Measurements from ENCODE around the gene DAPL1.

Gene DAPL1

GRCh38 chr2:158829167-158829566 is 34.0 kb downstream of the DAPL1 start:
- H2BK15ac ChIP-seq (ENCODE audit: low read depth, poor library complexity, severe bottlenecking), result no peak overlapping the region
- H2BK12ac ChIP-seq (ENCODE audit: low read length in 2 of 2), result no peak overlapping the region
- no peak overlapping the region for H3K4me2 ChIP-seq (ENCODE audit: low read length, poor library complexity, severe bottlenecking)
- no peaks in the 10 kb centered on the region for H3K9me3 ChIP-seq (ENCODE audit: control insufficient read depth, low read length)
- no peak overlapping the region for H2BK120ac ChIP-seq (ENCODE audit: low read depth, low read length)
- no peak overlapping the region for H4K91ac ChIP-seq (ENCODE audit: low read length)
- peak overlapping the region; percentile 14 for H2AFZ ChIP-seq (ENCODE audit: low read depth, low read length)
- no peak overlapping the region for H2BK5ac ChIP-seq (ENCODE audit: low read depth, low read length, poor library complexity, severe bottlenecking)
- no peaks in the 10 kb centered on the region for H3K36me3 ChIP-seq (ENCODE audit: control insufficient read depth in 1 of 2, insufficient read depth in 2 of 2, low read depth in 1 of 2, low read length in 2 of 2)
- H3K27me3 ChIP-seq (ENCODE audit: control insufficient read depth in 1 of 2, insufficient read depth in 1 of 2, low read length in 2 of 2), result no peaks in the 10 kb centered on the region
- H3K9ac ChIP-seq (ENCODE audit: low read length), result no peak overlapping the region
- DNase-seq, result no peak
- H2AK5ac ChIP-seq (ENCODE audit: low read length, severe bottlenecking), result no peak overlapping the region
- H4K8ac ChIP-seq (ENCODE audit: low read length), result no peak overlapping the region
- no peak overlapping the region for H3K23ac ChIP-seq (ENCODE audit: low read length in 2 of 2)
- peak overlapping the region in 1 of 2 experiments; percentile 20 for H3K14ac ChIP-seq (ENCODE audit: low read length in 2 of 2)
- H3K4ac ChIP-seq (ENCODE audit: low read depth in 1 of 2, low read length in 2 of 2), result no peak overlapping the region
- no peaks in the 10 kb centered on the region for H3K79me1 ChIP-seq (replicated peaks; ENCODE audit: low read length, poor library complexity, severe bottlenecking)
- peak overlapping the region; percentile 66 for H3K27ac ChIP-seq (ENCODE audit: low read length, poor library complexity, severe bottlenecking)
- H3K4me3 ChIP-seq (ENCODE audit: insufficient read depth in 1 of 2, low read depth in 1 of 2, low read length in 2 of 2), result no peak overlapping the region
- H3K18ac ChIP-seq (ENCODE audit: low read depth in 1 of 2, low read length in 2 of 2), result no peak overlapping the region
- H3K4me1 ChIP-seq (ENCODE audit: control insufficient read depth, insufficient read depth, low read depth, low read length), result no peaks in the 10 kb centered on the region
- WGBS, result 94% methylated on average over 4 of the region's 4 CpGs

- WGBS, result 79% methylated on average over 3 of the region's 4 CpGs
- no peak overlapping the region for H2BK12ac ChIP-seq (ENCODE audit: low read length in 2 of 2)
- no peaks in the 10 kb centered on the region for H3K79me1 ChIP-seq (replicated peaks; ENCODE audit: low read length, poor library complexity, severe bottlenecking)
- no peak overlapping the region for H3K4ac ChIP-seq (ENCODE audit: low read depth in 1 of 2, low read length in 2 of 2)
- H3K18ac ChIP-seq (ENCODE audit: low read depth in 1 of 2, low read length in 2 of 2), result no peak overlapping the region
- no peak overlapping the region for H3K23ac ChIP-seq (ENCODE audit: low read length in 2 of 2)
- no peaks in the 10 kb centered on the region for H3K4me1 ChIP-seq (ENCODE audit: control insufficient read depth, insufficient read depth, low read depth, low read length)
- H3K27ac ChIP-seq (ENCODE audit: low read length, poor library complexity, severe bottlenecking), result no peak overlapping the region
- no peak for DNase-seq
- H3K9me3 ChIP-seq (ENCODE audit: control insufficient read depth, low read length), result no peaks in the 10 kb centered on the region
- no peaks in the 10 kb centered on the region for H3K36me3 ChIP-seq (ENCODE audit: control insufficient read depth in 1 of 2, insufficient read depth in 2 of 2, low read depth in 1 of 2, low read length in 2 of 2)
- H3K4me2 ChIP-seq (ENCODE audit: low read length, poor library complexity, severe bottlenecking), result no peak overlapping the region
- H2AFZ ChIP-seq (ENCODE audit: low read depth, low read length), result no peak overlapping the region
- H3K14ac ChIP-seq (ENCODE audit: low read length in 2 of 2), result no peak overlapping the region
- H3K27me3 ChIP-seq (ENCODE audit: control insufficient read depth in 1 of 2, insufficient read depth in 1 of 2, low read length in 2 of 2), result no peaks in the 10 kb centered on the region
- H2BK15ac ChIP-seq (ENCODE audit: low read depth, poor library complexity, severe bottlenecking), result no peak overlapping the region
- no peak overlapping the region for H2BK5ac ChIP-seq (ENCODE audit: low read depth, low read length, poor library complexity, severe bottlenecking)
- H4K91ac ChIP-seq (ENCODE audit: low read length), result no peak overlapping the region
- no peak overlapping the region for H3K9ac ChIP-seq (ENCODE audit: low read length)
- no peak overlapping the region for H4K8ac ChIP-seq (ENCODE audit: low read length)
- no peak overlapping the region for H3K4me3 ChIP-seq (ENCODE audit: insufficient read depth in 1 of 2, low read depth in 1 of 2, low read length in 2 of 2)
- no peak overlapping the region for H2BK120ac ChIP-seq (ENCODE audit: low read depth, low read length)
- H2AK5ac ChIP-seq (ENCODE audit: low read length, severe bottlenecking), result no peak overlapping the region
These were observed 35.1 kb downstream of the DAPL1 start for GRCh38 chr2:158830201-158830600.

- no peak overlapping the region for H3K14ac ChIP-seq (ENCODE audit: low read length in 2 of 2)
These were observed 40.3 kb downstream of the DAPL1 start for GRCh38 chr2:158835431-158835830.

GRCh38 chr2:158837645-158838044 is 42.5 kb downstream of the DAPL1 start:
- no peak overlapping the region for H4K91ac ChIP-seq (ENCODE audit: low read length)
- 60% methylated on average over 2 of the region's 2 CpGs for WGBS

More at GRCh38 chr2:158835431-158835830, 40.3 kb downstream of the DAPL1 start:
- Histone ChIP-seq H2AK5ac (ENCODE audit: low read length, severe bottlenecking) (no peak overlapping the region), H3K4me3 (ENCODE audit: insufficient read depth in 1 of 2, low read depth in 1 of 2, low read length in 2 of 2) (no peak overlapping the region), H3K4ac (ENCODE audit: low read depth in 1 of 2, low read length in 2 of 2) (no peak overlapping the region), H2BK12ac (ENCODE audit: low read length in 2 of 2) (no peak overlapping the region), H4K91ac (ENCODE audit: low read length) (no peak overlapping the region), H3K9me3 (ENCODE audit: control insufficient read depth, low read length) (no peaks in the 10 kb centered on the region), H4K8ac (ENCODE audit: low read length) (no peak overlapping the region), H3K9ac (ENCODE audit: low read length) (no peak overlapping the region), H3K18ac (ENCODE audit: low read depth in 1 of 2, low read length in 2 of 2) (no peak overlapping the region), H3K27me3 (ENCODE audit: control insufficient read depth in 1 of 2, insufficient read depth in 1 of 2, low read length in 2 of 2) (peaks cover 0 to 9% of the 10 kb centered on the region in 2 experiments), H3K36me3 (ENCODE audit: control insufficient read depth in 1 of 2, insufficient read depth in 2 of 2, low read depth in 1 of 2, low read length in 2 of 2) (no peaks in the 10 kb centered on the region), H3K4me2 (ENCODE audit: low read length, poor library complexity, severe bottlenecking) (no peak overlapping the region), H3K79me1 (replicated peaks; ENCODE audit: low read length, poor library complexity, severe bottlenecking) (no peaks in the 10 kb centered on the region), H2BK5ac (ENCODE audit: low read depth, low read length, poor library complexity, severe bottlenecking) (no peak overlapping the region), H2BK120ac (ENCODE audit: low read depth, low read length) (no peak overlapping the region), H3K4me1 (ENCODE audit: control insufficient read depth, insufficient read depth, low read depth, low read length) (no peaks in the 10 kb centered on the region), H2AFZ (ENCODE audit: low read depth, low read length) (no peak overlapping the region), H3K23ac (ENCODE audit: low read length in 2 of 2) (no peak overlapping the region), H2BK15ac (ENCODE audit: low read depth, poor library complexity, severe bottlenecking) (no peak overlapping the region), H3K27ac (ENCODE audit: low read length, poor library complexity, severe bottlenecking) (no peak overlapping the region)
- WGBS, result 99% methylated on average over 3 of the region's 3 CpGs
- no peak for DNase-seq

More at GRCh38 chr2:158837645-158838044, 42.5 kb downstream of the DAPL1 start:
- Histone ChIP-seq H3K4ac (ENCODE audit: low read depth in 1 of 2, low read length in 2 of 2) (no peak overlapping the region), H3K27ac (ENCODE audit: low read length, poor library complexity, severe bottlenecking) (no peak overlapping the region), H3K18ac (ENCODE audit: low read depth in 1 of 2, low read length in 2 of 2) (no peak overlapping the region), H2BK12ac (ENCODE audit: low read length in 2 of 2) (no peak overlapping the region), H3K79me1 (replicated peaks; ENCODE audit: low read length, poor library complexity, severe bottlenecking) (no peaks in the 10 kb centered on the region), H3K36me3 (ENCODE audit: control insufficient read depth in 1 of 2, insufficient read depth in 2 of 2, low read depth in 1 of 2, low read length in 2 of 2) (no peaks in the 10 kb centered on the region), H2AFZ (ENCODE audit: low read depth, low read length) (no peak overlapping the region), H3K9me3 (ENCODE audit: control insufficient read depth, low read length) (no peaks in the 10 kb centered on the region), H2BK120ac (ENCODE audit: low read depth, low read length) (no peak overlapping the region), H4K8ac (ENCODE audit: low read length) (no peak overlapping the region), H3K4me2 (ENCODE audit: low read length, poor library complexity, severe bottlenecking) (no peak overlapping the region), H2BK5ac (ENCODE audit: low read depth, low read length, poor library complexity, severe bottlenecking) (no peak overlapping the region), H3K23ac (ENCODE audit: low read length in 2 of 2) (peak overlapping the region in 1 of 2 experiments; percentile 89), H3K9ac (ENCODE audit: low read length) (no peak overlapping the region), H2BK15ac (ENCODE audit: low read depth, poor library complexity, severe bottlenecking) (no peak overlapping the region), H3K14ac (ENCODE audit: low read length in 2 of 2) (no peak overlapping the region), H3K4me3 (ENCODE audit: insufficient read depth in 1 of 2, low read depth in 1 of 2, low read length in 2 of 2) (no peak overlapping the region), H3K27me3 (ENCODE audit: control insufficient read depth in 1 of 2, insufficient read depth in 1 of 2, low read length in 2 of 2) (peaks cover 0 to 9% of the 10 kb centered on the region in 2 experiments), H2AK5ac (ENCODE audit: low read length, severe bottlenecking) (no peak overlapping the region), H3K4me1 (ENCODE audit: control insufficient read depth, insufficient read depth, low read depth, low read length) (peaks cover 2% of the 10 kb centered on the region)
- DNase-seq, result no peak
